ENCODE data around the gene RBFOX2.
"Not testable (repeated sequence)": the region's sequence is repeated elsewhere in the genome, so short reads cannot be mapped to it uniquely, and the experiment has no call there.

GRCh38 chr22:35699852-35700251 lies 328.8 kb downstream of the RBFOX2 start:
- not testable (repeated sequence) for TF ChIP-seq POLR2A, CTCF, POLR2AphosphoS5 (IDR thresholded peaks at IDR 0.05)

Data from breast epithelium (tissue), 3 donors.